C1 segment of cervical spinal cord (tissue), 14 donors: ENCODE measurements around the gene ZG16B.

ENCODE experiments used
- DNase-seq, 14 donors: peaks; one replicate each; lab custom pipeline; 2025; lab: John Stamatoyannopoulos, UW

ZG16B gene

GRCh38 chr16:2806286-2806685 lies 23.8 kb upstream of the ZG16B start:
- no peak for DNase-seq

- DNase-seq: no peak
Observed at GRCh38 chr16:2808181-2808580, 21.9 kb upstream of the ZG16B start.

- no peak for DNase-seq
Observed at GRCh38 chr16:2809149-2809760, 20.8 kb upstream of the ZG16B start.

GRCh38 chr16:2810651-2811050 lies 19.5 kb upstream of the ZG16B start:
- DNase-seq: no peak

- no peak for DNase-seq
Observed at GRCh38 chr16:2811703-2812471, 18.2 kb upstream of the ZG16B start.

GRCh38 chr16:2813771-2814221 lies 16.3 kb upstream of the ZG16B start:
- no peak for DNase-seq

- DNase-seq: no peak
Observed at GRCh38 chr16:2814551-2815298, 15.4 kb upstream of the ZG16B start.

- no peak for DNase-seq
Observed at GRCh38 chr16:2815299-2815771, 14.8 kb upstream of the ZG16B start.

- no peak for DNase-seq
Observed at GRCh38 chr16:2816751-2817339, 13.3 kb upstream of the ZG16B start, which contains the start of gene PRSS21. PRSS21 (plus strand) TSS chr16:2817237; CDS start chr16:2817269, 32 bp downstream.

- DNase-seq: no peak
Observed at GRCh38 chr16:2817340-2818271, 12.5 kb upstream of the ZG16B start.

- no peak for DNase-seq
Observed at GRCh38 chr16:2818272-2818876, 11.7 kb upstream of the ZG16B start.

- no peak for DNase-seq
Observed at GRCh38 chr16:2819179-2819938, 10.7 kb upstream of the ZG16B start.

GRCh38 chr16:2819939-2820835 lies 9.9 kb upstream of the ZG16B start:
- DNase-seq: no peak

GRCh38 chr16:2820836-2821486 lies 9.1 kb upstream of the ZG16B start:
- DNase-seq: no peak

GRCh38 chr16:2821487-2822157 lies 8.5 kb upstream of the ZG16B start:
- no peak for DNase-seq

GRCh38 chr16:2822158-2822495 lies 8.0 kb upstream of the ZG16B start:
- no peak for DNase-seq

GRCh38 chr16:2822496-2822895 lies 7.6 kb upstream of the ZG16B start:
- no peak for DNase-seq

GRCh38 chr16:2824626-2825025 lies 5.5 kb upstream of the ZG16B start:
- DNase-seq: no peak
